HCT116 (cell line): ENCODE data around the gene MANEAL. TPM values are rescaled to one million over a fixed set of nuclear protein-coding genes. Genes with fewer than 3 reads are reported as not detected.

Experiments used
- ATAC-seq: fragments of 200-7000 bp; cut with Tn5 transposase; 2 replicates; pipeline ENCODE4 v1.9.1; 2020; ENCODE audit warnings: mild to moderate bottlenecking, moderate library complexity
- BruUV-seq: library from RNA; stranded (reverse); fragments of 400-500 nt; replicated peaks from 2 replicates; lab custom pipeline; 2021; lab: Mats Ljungman, UMichigan
- CTCF ChIA-PET: fragments of 300-600 bp; sonication (Branson Sonifier 250); formaldehyde crosslinking; loops from one replicate; lab custom pipeline; 2021; ENCODE audit warnings: antibody characterized with exemption; lab: Charles Lee
- POLR2A ChIA-PET: fragments of 300-600, 350-600 bp; sonication (Branson Sonifier 250); formaldehyde crosslinking; loops from one replicate; lab custom pipeline; 2021; ENCODE audit warnings: antibody characterized with exemption; lab: Charles Lee
- RAD21 ChIA-PET, 2 experiments: fragments of 300-600 bp; sonication (Branson Sonifier 250); formaldehyde crosslinking; loops; one replicate each; lab custom pipeline; 2023; ENCODE audit warnings: low total read pairs in 2 of 2; ENCODE audit not compliant: uncharacterized antibody in 2 of 2, unreplicated experiment in 2 of 2, low non-redundant PET in 1 of 2; lab: Charles Lee
- DNase-seq: peaks from one replicate; pipeline ENCODE4 v3.0.0-alpha.2; 2010; ENCODE audit warnings: low read depth, low spot score
- H2AFZ ChIP-seq: fragments of 200-600 bp; shearing (Covaris generic), sonication (generic); 2 replicates; pipeline ENCODE4 v1.6.1; 2017; ENCODE audit warnings: low read depth, mixed run types, mixed read lengths, antibody characterized with exemption, low read length; ENCODE audit not compliant: poor library complexity, severe bottlenecking
- H3K27ac ChIP-seq: 2 replicates; pipeline ENCODE4 v1.5.1; 2012; ENCODE audit warnings: low read depth, low read length
- H3K27me3 ChIP-seq: fragments of 200-600 bp; sonication (generic); 2 replicates; pipeline ENCODE4 v1.6.1; 2016; ENCODE audit warnings: mixed run types, low read length, mixed read lengths; ENCODE audit not compliant: insufficient read depth
- H3K36me3 ChIP-seq, 2 experiments: fragments of 200-500 bp in 1 of 2; fragments of 200-600 bp in 1 of 2; sonication (Bioruptor generic) in 1 of 2; sonication (generic) in 1 of 2; 2 replicates each; pipeline versions ENCODE4 v1.5.1 to v1.6.1; 2014 to 2016; ENCODE audit warnings: low read length in 2 of 2, inconsistent platforms in 1 of 2, mixed read lengths in 1 of 2, mixed run types in 1 of 2; ENCODE audit not compliant: insufficient read depth in 2 of 2, control insufficient read depth in 1 of 2
- H3K4me1 ChIP-seq, 2 experiments: fragments of 200-600 bp in 1 of 2; sonication (generic) in 1 of 2; 2 replicates each; pipeline versions ENCODE4 v1.5.1 to v1.6.1; 2012 to 2017; ENCODE audit warnings: low read length in 2 of 2, inconsistent platforms in 1 of 2, mild to moderate bottlenecking in 1 of 2, mixed read lengths in 1 of 2, mixed run types in 1 of 2, moderate library complexity in 1 of 2; ENCODE audit not compliant: insufficient read depth in 2 of 2, control insufficient read depth in 1 of 2
- H3K4me2 ChIP-seq: fragments of 200-600 bp; sonication (generic); 2 replicates; pipeline ENCODE4 v1.6.1; 2017; ENCODE audit warnings: mixed run types, low read length, mixed read lengths
- H3K4me3 ChIP-seq, 2 experiments: fragments of 200-600 bp in 1 of 2; sonication (generic) in 1 of 2; replicated peaks in 1 of 2; 2 replicates each; pipeline ENCODE4 v1.5.1; 2011 to 2016; ENCODE audit warnings: low read length in 2 of 2, control low read depth in 1 of 2, low read depth in 1 of 2, mild to moderate bottlenecking in 1 of 2, mixed read lengths in 1 of 2, mixed run types in 1 of 2
- H3K79me2 ChIP-seq: fragments of 200-600 bp; sonication (generic); 2 replicates; pipeline ENCODE4 v1.6.1; 2017; ENCODE audit warnings: mild to moderate bottlenecking, mixed run types, low read length, moderate library complexity, mixed read lengths; ENCODE audit not compliant: insufficient read depth
- H3K9ac ChIP-seq: fragments of 200-600 bp; sonication (generic); 2 replicates; pipeline ENCODE4 v1.6.1; 2016; ENCODE audit warnings: low read length, mixed read lengths
- H3K9me2 ChIP-seq: fragments of 200-600 bp; sonication (generic), shearing (Covaris generic); 2 replicates; pipeline ENCODE4 v1.6.1; 2017; ENCODE audit warnings: mixed run types, mild to moderate bottlenecking, moderate library complexity; ENCODE audit not compliant: insufficient read depth
- H3K9me3 ChIP-seq, 2 experiments: fragments of 200-500 bp in 1 of 2; fragments of 200-600 bp in 1 of 2; sonication (Bioruptor generic) in 1 of 2; sonication (generic) in 1 of 2; 2 replicates each; pipeline ENCODE4 v1.6.1; 2014 to 2017; ENCODE audit warnings: low read length in 2 of 2, mixed read lengths in 2 of 2, inconsistent platforms in 1 of 2, low read depth in 1 of 2, mild to moderate bottlenecking in 1 of 2, mixed run types in 1 of 2, moderate library complexity in 1 of 2; ENCODE audit not compliant: control insufficient read depth in 1 of 2, insufficient read depth in 1 of 2
- H4K20me1 ChIP-seq: fragments of 200-600 bp; sonication (generic), shearing (Covaris generic); 2 replicates; pipeline ENCODE4 v1.6.1; 2017; ENCODE audit warnings: mixed run types, mild to moderate bottlenecking, moderate library complexity; ENCODE audit not compliant: insufficient read depth
- ATF3 ChIP-seq: IDR thresholded peaks from 2 replicates; pipeline ENCODE4 v1.6.1; 2012
- EZH2 ChIP-seq: fragments of 200-600 bp; sonication (generic); IDR thresholded peaks from 2 replicates; pipeline ENCODE4 v1.6.1; 2017; ENCODE audit warnings: antibody characterized with exemption, mixed run types
- EZH2phosphoT487 ChIP-seq: fragments of 200-600 bp; IDR thresholded peaks from 2 replicates; pipeline ENCODE4 v1.6.1; 2018; ENCODE audit warnings: antibody characterized with exemption, borderline replicate concordance
- FOSL1 ChIP-seq: IDR thresholded peaks from 2 replicates; pipeline ENCODE4 v1.6.1; 2012; ENCODE audit warnings: low read depth
- JUND ChIP-seq: IDR thresholded peaks from 2 replicates; pipeline ENCODE4 v1.6.1; 2012
- MAX ChIP-seq: IDR thresholded peaks from 2 replicates; pipeline ENCODE4 v1.6.1; 2012
- POLR2A ChIP-seq: IDR thresholded peaks from 2 replicates; pipeline ENCODE4 v1.7.0; 2011; ENCODE audit warnings: borderline replicate concordance; ENCODE audit not compliant: insufficient read depth, insufficient read length; ENCODE audit errors: extremely low read depth
- POLR2AphosphoS5 ChIP-seq: IDR thresholded peaks from 2 replicates; pipeline ENCODE4 v1.6.1; 2011; ENCODE audit warnings: mild to moderate bottlenecking, low read depth, low read length, moderate library complexity
- RAD21 ChIP-seq: IDR thresholded peaks from 2 replicates; pipeline ENCODE4 v1.6.1; 2012; ENCODE audit warnings: low read depth, mild to moderate bottlenecking
- REST ChIP-seq: IDR thresholded peaks from 2 replicates; pipeline ENCODE4 v1.6.1; 2012; ENCODE audit warnings: low read depth
- SRF ChIP-seq: IDR thresholded peaks from 2 replicates; pipeline ENCODE4 v1.6.1; 2012; ENCODE audit warnings: low read depth
- TCF7L2 ChIP-seq: IDR thresholded peaks from 2 replicates; pipeline ENCODE4 v1.7.0; 2011; ENCODE audit warnings: borderline replicate concordance, inconsistent platforms; ENCODE audit not compliant: insufficient read depth, insufficient read length; ENCODE audit errors: extremely low read depth
- ZNF274 ChIP-seq: fragments of 200-500 bp; sonication (Bioruptor generic); IDR thresholded peaks from 2 replicates; pipeline ENCODE4 v1.6.1; 2014; ENCODE audit warnings: mild to moderate bottlenecking, low read depth, low read length, inconsistent platforms
- intact Hi-C: fragments of 100-400 bp; cut with micrococcal nuclease; formaldehyde crosslinking; loops from 2 replicates; pipeline ENCODE4 v1.10.0; 2022
- total RNA-seq: library from RNA; stranded (reverse); gene quantifications from one replicate; pipeline ENCODE4 v1.2.1, GENCODE V29; 2021; ENCODE audit not compliant: unreplicated experiment

The MANEAL gene
- total RNA-seq, 1 experiment from 2014 or later, result 17.3 TPM

GRCh38 chr1:37776946-37777516, 16.6 kb upstream of the MANEAL start:
- H3K36me3 ChIP-seq, result no peaks in the 10 kb centered on the region
- no peak overlapping the region for H3K4me3 ChIP-seq
- no peak for TF ChIP-seq FOSL1
- TF ChIP-seq EZH2phosphoT487, result no peak
- no peak for TF ChIP-seq RAD21
- no peak for TF ChIP-seq POLR2AphosphoS5
- TF ChIP-seq POLR2A, result no peak
- no peak for TF ChIP-seq JUND
- no peak for TF ChIP-seq EZH2
- TF ChIP-seq REST, result no peak
- TF ChIP-seq TCF7L2, result no peak
- TF ChIP-seq SRF, result no peak
- TF ChIP-seq ZNF274, result no peak
- TF ChIP-seq ATF3, result no peak
- no peak for TF ChIP-seq MAX
- no peaks in the 10 kb centered on the region for H3K79me2 ChIP-seq
- no peaks in the 10 kb centered on the region for H3K4me1 ChIP-seq
- H3K9ac ChIP-seq, result no peak overlapping the region
- CTCF ChIA-PET, result no interaction called here
- no peak overlapping the region for H2AFZ ChIP-seq
- POLR2A ChIA-PET, result no interaction called here
- RAD21 ChIA-PET, result no interaction called here
- no peak overlapping the region for H3K27ac ChIP-seq
- no TSS peak for BruUV-seq
- ATAC-seq (no peak), DNase-seq (no peak)
- no peaks in the 10 kb centered on the region for H3K27me3 ChIP-seq
- no peaks in the 10 kb centered on the region for H3K9me2 ChIP-seq
- no peaks in the 10 kb centered on the region for H4K20me1 ChIP-seq
- intact Hi-C loops, result no loop called here
- H3K9me3 ChIP-seq, result peaks cover 0 to 6% of the 10 kb centered on the region in 2 experiments; a peak in 1 of 4 replicates
- H3K4me2 ChIP-seq, result no peak overlapping the region
